ENCODE results near the gene NAALADL2. TPM values are rescaled to one million over a fixed set of nuclear protein-coding genes. Genes with fewer than 3 reads are reported as not detected.

The NAALADL2 gene
- polyA plus RNA-seq, 1 donor from 2014 or later: 1.6 TPM

DNA sequence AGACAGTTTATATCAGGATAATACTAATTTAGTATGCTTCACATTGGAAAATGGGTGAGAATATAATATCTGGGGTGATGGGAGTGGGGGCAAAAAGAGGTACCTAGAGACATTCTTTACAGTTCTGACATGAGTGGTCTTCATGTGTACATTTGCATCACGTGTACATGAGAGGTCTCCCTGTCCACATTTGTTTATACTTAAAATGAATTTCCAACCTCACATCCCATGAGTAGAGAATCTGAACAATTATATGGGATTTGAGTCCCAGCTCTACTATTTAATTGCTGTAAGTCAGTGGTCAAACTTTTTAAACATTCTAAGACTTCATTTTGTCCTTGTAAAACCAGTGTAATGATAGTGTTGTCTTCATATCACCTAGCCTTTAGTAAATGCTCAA is 408.4 kb downstream of the NAALADL2 start:
- peaks cover 9% of the 10 kb centered on the region for H3F3A ChIP-seq (ENCODE audit: insufficient read depth, low read length, poor library complexity, severe bottlenecking)
- no peaks in the 10 kb centered on the region for H3K36me3 ChIP-seq (ENCODE audit: insufficient read depth, low read length)
- no peaks in the 10 kb centered on the region for H3K9me2 ChIP-seq (ENCODE audit: insufficient read depth, low read length)
- H2AFZ ChIP-seq (ENCODE audit: low read depth, low read length): no peak overlapping the region
- no peaks in the 10 kb centered on the region for H3K79me2 ChIP-seq (replicated peaks; ENCODE audit: insufficient read depth, low read length)
- H3K4me2 ChIP-seq (ENCODE audit: low read length): no peak overlapping the region
- H3K27ac ChIP-seq (ENCODE audit: low read length): no peak overlapping the region
- H3K27me3 ChIP-seq (ENCODE audit: insufficient read depth, low read depth, low read length): no peaks in the 10 kb centered on the region
- TF ChIP-seq EP300 (conservative IDR thresholded peaks at IDR 0.05; ENCODE audit: poor library complexity, severe bottlenecking): no peak
- no peak for TF ChIP-seq REST (IDR thresholded peaks at IDR 0.05; ENCODE audit: borderline replicate concordance)
- no peak for TF ChIP-seq POLR2AphosphoS5 (IDR thresholded peaks at IDR 0.05)
- TF ChIP-seq EZH2 (IDR thresholded peaks at IDR 0.05; ENCODE audit: borderline replicate concordance, insufficient read depth, low read length, poor library complexity, severe bottlenecking): no peak
- no peak for TF ChIP-seq RAD21 (conservative IDR thresholded peaks at IDR 0.05)
- TF ChIP-seq, protein P1, sequence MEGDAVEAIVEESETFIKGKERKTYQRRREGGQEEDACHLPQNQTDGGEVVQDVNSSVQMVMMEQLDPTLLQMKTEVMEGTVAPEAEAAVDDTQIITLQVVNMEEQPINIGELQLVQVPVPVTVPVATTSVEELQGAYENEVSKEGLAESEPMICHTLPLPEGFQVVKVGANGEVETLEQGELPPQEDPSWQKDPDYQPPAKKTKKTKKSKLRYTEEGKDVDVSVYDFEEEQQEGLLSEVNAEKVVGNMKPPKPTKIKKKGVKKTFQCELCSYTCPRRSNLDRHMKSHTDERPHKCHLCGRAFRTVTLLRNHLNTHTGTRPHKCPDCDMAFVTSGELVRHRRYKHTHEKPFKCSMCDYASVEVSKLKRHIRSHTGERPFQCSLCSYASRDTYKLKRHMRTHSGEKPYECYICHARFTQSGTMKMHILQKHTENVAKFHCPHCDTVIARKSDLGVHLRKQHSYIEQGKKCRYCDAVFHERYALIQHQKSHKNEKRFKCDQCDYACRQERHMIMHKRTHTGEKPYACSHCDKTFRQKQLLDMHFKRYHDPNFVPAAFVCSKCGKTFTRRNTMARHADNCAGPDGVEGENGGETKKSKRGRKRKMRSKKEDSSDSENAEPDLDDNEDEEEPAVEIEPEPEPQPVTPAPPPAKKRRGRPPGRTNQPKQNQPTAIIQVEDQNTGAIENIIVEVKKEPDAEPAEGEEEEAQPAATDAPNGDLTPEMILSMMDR (IDR thresholded peaks at IDR 0.05; ENCODE audit: poor library complexity, severe bottlenecking): no peak
- TF ChIP-seq SMC3 (conservative IDR thresholded peaks at IDR 0.05; ENCODE audit: poor library complexity): no peak
- TF ChIP-seq TAF1 (IDR thresholded peaks at IDR 0.05; ENCODE audit: low read depth): no peak
- TF ChIP-seq MXI1 (conservative IDR thresholded peaks at IDR 0.05; ENCODE audit: poor library complexity, severe bottlenecking): no peak
- no peaks in the 10 kb centered on the region for H4K20me1 ChIP-seq (ENCODE audit: insufficient read depth)
- H3K4me3 ChIP-seq (ENCODE audit: low read length): no peak overlapping the region
- H3K9ac ChIP-seq (ENCODE audit: low read length): no peak overlapping the region
- H3K9me3 ChIP-seq (ENCODE audit: low read length): no peaks in the 10 kb centered on the region

DNA sequence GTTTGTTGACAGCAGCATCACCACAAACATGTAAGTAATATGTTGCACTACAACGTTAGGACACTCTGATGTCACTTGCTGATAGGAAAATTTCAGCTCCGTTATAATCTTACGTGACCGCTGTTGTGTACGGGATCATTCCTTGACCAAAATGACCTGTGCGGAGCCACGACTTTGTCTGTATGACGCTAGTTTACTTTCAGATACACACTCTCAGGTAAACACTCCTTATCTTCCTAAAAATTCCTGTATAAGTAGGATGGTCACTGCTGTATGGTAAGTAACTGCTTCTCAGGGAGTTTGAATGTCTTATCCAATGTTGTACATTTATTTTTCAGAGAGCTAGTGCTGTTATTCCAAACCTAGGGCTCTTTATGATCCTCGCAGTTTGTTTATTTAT is 410.3 kb downstream of the NAALADL2 start:
- H3F3A ChIP-seq (ENCODE audit: insufficient read depth, low read length, poor library complexity, severe bottlenecking): peaks cover 9% of the 10 kb centered on the region
- TF ChIP-seq, protein P1 (IDR thresholded peaks at IDR 0.05; ENCODE audit: poor library complexity, severe bottlenecking): no peak
- TF ChIP-seq REST (IDR thresholded peaks at IDR 0.05; ENCODE audit: borderline replicate concordance) (no peak), POLR2AphosphoS5 (IDR thresholded peaks at IDR 0.05) (peak; percentile 23)
- peak overlapping the region; percentile 67 for H3K27ac ChIP-seq (ENCODE audit: low read length)

More for the DNA sequence above, 410.3 kb downstream of the NAALADL2 start:
- Histone ChIP-seq H3K36me3 (ENCODE audit: insufficient read depth, low read length) (no peaks in the 10 kb centered on the region), H3K9me3 (ENCODE audit: low read length) (no peaks in the 10 kb centered on the region), H4K20me1 (ENCODE audit: insufficient read depth) (no peaks in the 10 kb centered on the region), H3K4me3 (ENCODE audit: low read length) (no peak overlapping the region), H3K79me2 (replicated peaks; ENCODE audit: insufficient read depth, low read length) (no peaks in the 10 kb centered on the region), H3K27me3 (ENCODE audit: insufficient read depth, low read depth, low read length) (no peaks in the 10 kb centered on the region), H2AFZ (ENCODE audit: low read depth, low read length) (no peak overlapping the region), H3K9me2 (ENCODE audit: insufficient read depth, low read length) (no peaks in the 10 kb centered on the region), H3K9ac (ENCODE audit: low read length) (no peak overlapping the region), H3K4me2 (ENCODE audit: low read length) (no peak overlapping the region)
